ENCODE measurements around the gene BEGAIN.

DNA sequence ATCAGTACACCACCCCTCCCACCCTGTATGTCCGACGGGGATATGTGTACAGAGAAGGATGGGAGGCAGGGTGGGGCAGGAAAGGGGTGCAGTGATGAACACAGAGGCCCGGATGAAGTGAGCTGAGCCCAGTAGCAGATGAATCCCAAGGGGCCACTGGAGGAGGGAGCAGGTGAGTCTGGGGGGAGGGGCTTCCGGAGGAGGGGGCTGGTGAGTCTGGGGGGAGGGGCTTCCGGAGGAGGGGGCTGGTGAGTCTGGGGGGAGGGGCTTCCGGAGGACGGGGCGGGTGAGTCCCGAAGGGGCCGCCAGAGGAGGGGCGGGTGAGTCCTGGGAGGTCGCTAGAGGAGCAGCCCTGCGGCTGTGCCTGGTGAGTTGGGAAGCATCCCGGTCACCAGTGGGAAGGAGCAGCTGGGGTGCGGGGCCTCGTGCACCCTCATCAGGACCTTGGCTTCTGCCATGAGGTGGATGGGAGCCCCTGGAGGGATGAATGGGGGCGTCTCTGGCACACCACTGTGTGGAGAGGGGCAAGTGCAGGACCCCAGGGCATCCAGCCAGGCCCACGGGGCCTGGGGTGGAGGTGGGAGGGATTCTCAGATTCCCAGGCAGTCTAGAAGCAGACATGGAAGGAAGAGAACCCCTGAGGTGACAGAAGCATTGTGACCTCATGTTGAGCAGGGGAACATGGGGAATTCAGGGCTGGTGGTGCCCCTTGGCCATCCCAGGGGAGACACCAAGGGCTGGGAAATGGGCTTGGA, 14.0 kb downstream of the BEGAIN start:
- TF ChIP-seq, protein P1, sequence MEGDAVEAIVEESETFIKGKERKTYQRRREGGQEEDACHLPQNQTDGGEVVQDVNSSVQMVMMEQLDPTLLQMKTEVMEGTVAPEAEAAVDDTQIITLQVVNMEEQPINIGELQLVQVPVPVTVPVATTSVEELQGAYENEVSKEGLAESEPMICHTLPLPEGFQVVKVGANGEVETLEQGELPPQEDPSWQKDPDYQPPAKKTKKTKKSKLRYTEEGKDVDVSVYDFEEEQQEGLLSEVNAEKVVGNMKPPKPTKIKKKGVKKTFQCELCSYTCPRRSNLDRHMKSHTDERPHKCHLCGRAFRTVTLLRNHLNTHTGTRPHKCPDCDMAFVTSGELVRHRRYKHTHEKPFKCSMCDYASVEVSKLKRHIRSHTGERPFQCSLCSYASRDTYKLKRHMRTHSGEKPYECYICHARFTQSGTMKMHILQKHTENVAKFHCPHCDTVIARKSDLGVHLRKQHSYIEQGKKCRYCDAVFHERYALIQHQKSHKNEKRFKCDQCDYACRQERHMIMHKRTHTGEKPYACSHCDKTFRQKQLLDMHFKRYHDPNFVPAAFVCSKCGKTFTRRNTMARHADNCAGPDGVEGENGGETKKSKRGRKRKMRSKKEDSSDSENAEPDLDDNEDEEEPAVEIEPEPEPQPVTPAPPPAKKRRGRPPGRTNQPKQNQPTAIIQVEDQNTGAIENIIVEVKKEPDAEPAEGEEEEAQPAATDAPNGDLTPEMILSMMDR (IDR thresholded peaks at IDR 0.05): no peak
- TF ChIP-seq POLR2AphosphoS5 (IDR thresholded peaks at IDR 0.05) (no peak), EP300 (IDR thresholded peaks at IDR 0.05; ENCODE audit: low read depth) (no peak), POLR2A (IDR thresholded peaks at IDR 0.05) (no peak)
